Left ventricle myocardium inferior (tissue), 1 donor: ENCODE measurements around the gene MTCH2. TPM values are rescaled to one million over a fixed set of nuclear protein-coding genes. Genes with fewer than 3 reads are reported as not detected.

ENCODE experiments used
- DNase-seq: peaks from one replicate; pipeline ENCODE4 v3.0.0-alpha.2; 2020
- H3K27ac ChIP-seq: fragments of 200-600 bp; replicated peaks from 2 replicates; pipeline ENCODE4 v1.8.0; 2021
- H3K27me3 ChIP-seq: fragments of 200-600 bp; 2 replicates; pipeline ENCODE4 v1.8.0; 2021; ENCODE audit warnings: low read depth
- H3K36me3 ChIP-seq: fragments of 200-600 bp; 2 replicates; pipeline ENCODE4 v1.8.0; 2021
- H3K4me1 ChIP-seq: fragments of 200-600 bp; 2 replicates; pipeline ENCODE4 v1.8.0; 2021
- H3K4me3 ChIP-seq: fragments of 200-600 bp; 2 replicates; pipeline ENCODE4 v1.8.0; 2021; ENCODE audit warnings: mild to moderate bottlenecking, moderate library complexity
- H3K9me3 ChIP-seq: fragments of 200-600 bp; replicated peaks from 2 replicates; pipeline ENCODE4 v1.8.0; 2021
- CTCF ChIP-seq: fragments of 200-600 bp; IDR thresholded peaks from 2 replicates; pipeline ENCODE4 v1.8.0; 2021; ENCODE audit warnings: antibody characterized with exemption, mild to moderate bottlenecking, borderline replicate concordance
- intact Hi-C: fragments of 100-400 bp; cut with micrococcal nuclease; formaldehyde crosslinking; loops from one replicate; pipeline ENCODE4 v1.11.0; 2022
- total RNA-seq: library from RNA; stranded (reverse); fragmentation: NEBNext Ultra II Directional; extraction: Animal tissue kit (Norgen Biotek cat#: 25700); gene quantifications from one replicate; pipeline ENCODE4 v1.2.1, GENCODE V29; 2021
- donor health status: DM: no; HTN: yes; CAD: no; lungs with severe emphysema.

The MTCH2 gene
- total RNA-seq, 1 donor from 2014 or later: 93.7 TPM

DNA sequence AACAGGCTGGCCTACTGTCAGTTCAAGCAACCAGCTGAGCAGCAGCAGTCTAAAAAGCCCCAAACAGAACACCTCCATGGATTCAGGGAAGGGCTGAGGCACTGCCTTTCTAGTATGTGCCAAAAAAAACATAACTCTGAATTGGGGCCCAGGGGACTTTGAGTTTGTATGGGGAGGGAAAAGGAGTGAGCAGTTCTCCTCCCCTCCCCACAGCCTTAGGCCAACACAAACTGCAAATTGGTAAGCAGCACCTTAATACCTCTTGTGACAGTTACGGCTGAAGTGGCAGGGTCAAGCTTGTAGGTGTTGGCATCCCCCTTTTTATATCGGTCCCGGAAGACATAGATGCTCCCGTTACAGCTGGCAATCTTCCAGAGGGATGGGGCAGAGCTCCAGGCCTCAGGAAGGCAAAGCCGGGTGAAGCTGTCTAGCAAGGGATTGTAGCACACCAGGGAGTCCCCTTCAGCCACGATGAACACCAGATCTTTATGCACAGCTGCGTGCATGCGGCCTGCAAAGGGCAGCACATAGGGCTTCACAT is 69.6 kb downstream of the MTCH2 start:
- Histone ChIP-seq H3K4me1 (peaks cover 44% of the 10 kb centered on the region), H3K27me3 (no peaks in the 10 kb centered on the region), H3K27ac (peak overlapping the region; percentile 62), H3K4me3 (no peak overlapping the region), H3K9me3 (no peaks in the 10 kb centered on the region), H3K36me3 (peaks cover 65% of the 10 kb centered on the region)
- TF ChIP-seq CTCF: no peak
- intact Hi-C loops: no loop called here
- DNase-seq: no peak

- no peak for DNase-seq
- Histone ChIP-seq H3K4me1 (peaks cover 36% of the 10 kb centered on the region), H3K9me3 (no peaks in the 10 kb centered on the region), H3K27me3 (no peaks in the 10 kb centered on the region), H3K36me3 (peaks cover 57% of the 10 kb centered on the region), H3K4me3 (no peak overlapping the region), H3K27ac (peak overlapping the region; percentile 62)
- TF ChIP-seq CTCF: no peak
- intact Hi-C loops: no loop called here
Measured at GRCh38 chr11:47571895-47572294, 70.5 kb downstream of the MTCH2 start.

- no peak overlapping the region for H3K4me3 ChIP-seq
- peaks cover 56% of the 10 kb centered on the region for H3K36me3 ChIP-seq
- no peak overlapping the region for H3K27ac ChIP-seq
- intact Hi-C loops: no loop called here
- peaks cover 39% of the 10 kb centered on the region for H3K4me1 ChIP-seq
- H3K27me3 ChIP-seq: no peaks in the 10 kb centered on the region
- no peaks in the 10 kb centered on the region for H3K9me3 ChIP-seq
- DNase-seq: no peak
- no peak for TF ChIP-seq CTCF
Measured at GRCh38 chr11:47571357-47571729, 71.0 kb downstream of the MTCH2 start.

DNA sequence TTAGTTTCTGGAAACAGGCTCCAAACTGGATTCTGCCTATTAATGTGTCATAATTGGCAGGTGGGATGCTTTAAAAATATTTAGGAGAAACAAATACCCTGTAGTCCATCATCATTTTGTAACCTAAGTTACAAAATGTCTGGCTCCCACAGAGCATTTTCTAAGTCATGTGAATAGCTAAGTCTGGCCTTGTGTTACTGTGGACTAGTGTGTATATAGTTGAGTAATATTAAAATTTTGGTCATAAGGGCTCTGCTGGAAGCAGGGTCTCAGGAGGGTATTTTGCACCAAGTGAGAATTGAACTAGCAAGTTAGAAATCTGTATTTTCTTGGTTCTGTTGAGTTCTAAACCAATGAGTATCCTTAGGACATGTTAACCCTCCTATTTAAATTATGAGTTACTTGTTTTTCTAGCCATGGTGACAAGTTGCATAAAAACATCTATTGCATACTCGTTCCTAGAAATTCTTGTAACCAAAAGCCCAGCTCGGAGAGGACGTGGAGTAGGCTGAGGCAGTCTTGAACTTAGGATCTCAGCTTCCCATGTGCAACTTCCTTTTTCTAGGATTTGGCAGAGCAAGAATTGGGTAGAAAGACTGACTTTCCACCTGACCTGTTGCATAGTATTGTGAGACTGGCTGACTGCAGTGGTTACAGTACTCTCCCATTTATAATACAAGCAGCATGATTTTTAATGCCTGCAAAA is 71.6 kb downstream of the MTCH2 start:
- no peak for TF ChIP-seq CTCF
- Histone ChIP-seq H3K27me3 (no peaks in the 10 kb centered on the region), H3K36me3 (peaks cover 54% of the 10 kb centered on the region), H3K9me3 (no peaks in the 10 kb centered on the region), H3K27ac (no peak overlapping the region), H3K4me1 (peaks cover 44% of the 10 kb centered on the region), H3K4me3 (no peak overlapping the region)
- DNase-seq: no peak
- intact Hi-C loops: no loop called here

- H3K36me3 ChIP-seq: peaks cover 43% of the 10 kb centered on the region
- no peak for DNase-seq
- H3K4me3 ChIP-seq: no peak overlapping the region
- H3K27ac ChIP-seq: no peak overlapping the region
- H3K4me1 ChIP-seq: peaks cover 54% of the 10 kb centered on the region
- H3K9me3 ChIP-seq: no peaks in the 10 kb centered on the region
- H3K27me3 ChIP-seq: no peaks in the 10 kb centered on the region
- no peak for TF ChIP-seq CTCF
- intact Hi-C loops: no loop called here
Measured at GRCh38 chr11:47569646-47570045, 72.7 kb downstream of the MTCH2 start.

Other genes starting within 250 kb of the MTCH2 start
- 36.5 TPM for gene SLC39A13, start 234.0 kb downstream of the MTCH2 start, total RNA-seq
- 146 TPM for gene PSMC3, start 216.1 kb downstream of the MTCH2 start, total RNA-seq
- 2.2 TPM for gene RAPSN, start 193.4 kb downstream of the MTCH2 start, total RNA-seq
- gene CELF1, start 89.4 kb downstream of the MTCH2 start, total RNA-seq: 88.6 TPM
- 23.6 TPM for gene PTPMT1, start 77.0 kb downstream of the MTCH2 start, total RNA-seq
- 14.2 TPM for gene KBTBD4, start 63.6 kb downstream of the MTCH2 start, total RNA-seq
- gene NDUFS3, start 63.5 kb downstream of the MTCH2 start, total RNA-seq: 296 TPM
- 0.22 TPM for gene FAM180B, start 55.9 kb downstream of the MTCH2 start, total RNA-seq
- 0.58 TPM for gene C1QTNF4, start 48.1 kb downstream of the MTCH2 start, total RNA-seq
- 0.38 TPM for gene AGBL2, start 72.8 kb upstream of the MTCH2 start, total RNA-seq
- gene FNBP4, start 124.8 kb upstream of the MTCH2 start, total RNA-seq: 39.0 TPM
- 12.8 TPM for gene NUP160, start 205.8 kb upstream of the MTCH2 start, total RNA-seq